GM12864 (cell line): ENCODE data around the gene LRRC27.
A peak's percentile ranks its signal among the peaks of the same experiment; 100 is the strongest.

ENCODE experiments used
- DNase-seq: peaks from one replicate; pipeline ENCODE4 v3.0.0-alpha.2; 2011; ENCODE audit warnings: low read depth
- H3K4me3 ChIP-seq: 2 replicates; pipeline ENCODE4 v1.5.1; 2011; ENCODE audit warnings: mild to moderate bottlenecking, low read depth, low read length, control low read depth
- TF ChIP-seq, protein P1 (sequence below): IDR thresholded peaks from 2 replicates; pipeline ENCODE4 v1.5.1; 2011; ENCODE audit warnings: low read depth, mild to moderate bottlenecking, moderate library complexity, low read length, control low read depth, inconsistent platforms; ENCODE audit errors: missing control alignments

The LRRC27 gene

DNA sequence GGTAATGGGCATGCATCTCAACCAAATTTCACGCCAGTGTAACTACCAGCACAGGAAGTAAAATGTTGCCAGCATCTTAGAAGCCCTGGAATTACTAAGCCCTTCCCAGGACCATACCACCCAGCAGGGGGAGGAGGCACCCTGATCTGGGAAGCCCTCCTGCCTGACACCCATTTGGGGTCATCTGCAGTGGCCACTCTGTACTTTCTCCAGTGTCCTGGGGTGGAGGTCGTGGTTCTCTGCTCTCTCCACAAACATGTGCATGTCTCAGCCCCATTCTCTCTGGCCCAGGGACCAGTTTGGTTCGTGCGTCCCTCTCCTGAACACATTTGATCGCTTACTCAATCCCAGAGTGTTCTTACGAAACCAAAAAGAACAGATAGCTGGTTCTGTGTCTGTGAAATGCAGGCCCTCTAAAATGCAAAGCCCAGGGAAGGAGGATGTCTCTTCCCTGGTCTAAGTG lies 9.4 kb upstream of the LRRC27 start:
- no peak overlapping the region for H3K4me3 ChIP-seq
- DNase-seq = no peak
- TF ChIP-seq, protein P1, sequence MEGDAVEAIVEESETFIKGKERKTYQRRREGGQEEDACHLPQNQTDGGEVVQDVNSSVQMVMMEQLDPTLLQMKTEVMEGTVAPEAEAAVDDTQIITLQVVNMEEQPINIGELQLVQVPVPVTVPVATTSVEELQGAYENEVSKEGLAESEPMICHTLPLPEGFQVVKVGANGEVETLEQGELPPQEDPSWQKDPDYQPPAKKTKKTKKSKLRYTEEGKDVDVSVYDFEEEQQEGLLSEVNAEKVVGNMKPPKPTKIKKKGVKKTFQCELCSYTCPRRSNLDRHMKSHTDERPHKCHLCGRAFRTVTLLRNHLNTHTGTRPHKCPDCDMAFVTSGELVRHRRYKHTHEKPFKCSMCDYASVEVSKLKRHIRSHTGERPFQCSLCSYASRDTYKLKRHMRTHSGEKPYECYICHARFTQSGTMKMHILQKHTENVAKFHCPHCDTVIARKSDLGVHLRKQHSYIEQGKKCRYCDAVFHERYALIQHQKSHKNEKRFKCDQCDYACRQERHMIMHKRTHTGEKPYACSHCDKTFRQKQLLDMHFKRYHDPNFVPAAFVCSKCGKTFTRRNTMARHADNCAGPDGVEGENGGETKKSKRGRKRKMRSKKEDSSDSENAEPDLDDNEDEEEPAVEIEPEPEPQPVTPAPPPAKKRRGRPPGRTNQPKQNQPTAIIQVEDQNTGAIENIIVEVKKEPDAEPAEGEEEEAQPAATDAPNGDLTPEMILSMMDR = no peak

DNA sequence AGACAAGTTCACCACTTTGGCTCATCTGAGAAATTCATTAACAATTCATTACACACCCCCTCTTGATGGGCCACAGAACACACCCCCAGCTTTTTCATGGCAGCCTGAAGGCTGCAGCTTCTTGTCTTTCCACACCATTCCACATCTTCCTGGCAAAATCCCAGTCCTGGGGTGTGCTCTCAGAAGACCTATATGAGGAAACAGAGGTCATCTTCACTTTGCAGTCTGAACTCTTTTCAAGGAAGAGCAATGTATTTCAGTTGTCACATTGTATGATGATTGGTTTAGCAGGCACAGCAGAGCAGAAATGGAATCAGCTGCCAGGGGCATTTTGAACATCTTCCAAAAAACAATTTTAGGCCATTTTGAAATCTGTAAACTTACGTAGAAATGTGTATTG lies 7.8 kb upstream of the LRRC27 start:
- no peak for DNase-seq
- TF ChIP-seq, protein P1 = no peak
- H3K4me3 ChIP-seq = no peak overlapping the region

DNA sequence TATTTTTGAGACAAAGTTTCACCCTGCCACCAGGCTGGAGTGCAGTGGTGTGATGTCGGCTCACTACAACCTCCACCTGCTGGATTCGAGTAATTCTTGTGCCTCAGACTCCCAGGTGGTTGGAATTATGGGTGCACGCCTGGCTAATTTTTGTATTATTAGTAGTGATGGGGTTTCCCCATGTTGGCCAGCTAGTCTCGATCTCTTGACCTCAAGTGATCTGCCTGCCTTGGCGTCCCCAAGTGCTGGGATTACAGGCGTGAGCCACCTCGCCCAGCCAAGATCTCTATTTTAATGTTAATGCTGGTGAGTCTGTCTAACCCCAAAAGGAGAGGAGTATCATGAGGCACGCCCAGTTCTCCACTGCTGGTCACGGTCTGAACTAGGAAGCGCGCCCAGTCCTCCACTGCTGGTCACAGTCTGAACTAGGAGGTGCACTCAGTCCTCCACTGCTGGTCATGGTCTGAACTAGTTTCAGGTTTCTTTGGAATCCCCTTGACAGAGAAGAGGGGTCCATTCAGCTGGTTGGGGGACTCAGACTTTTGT lies 5.6 kb upstream of the LRRC27 start:
- no peak for DNase-seq
- TF ChIP-seq, protein P1 = no peak
- no peak overlapping the region for H3K4me3 ChIP-seq

DNA sequence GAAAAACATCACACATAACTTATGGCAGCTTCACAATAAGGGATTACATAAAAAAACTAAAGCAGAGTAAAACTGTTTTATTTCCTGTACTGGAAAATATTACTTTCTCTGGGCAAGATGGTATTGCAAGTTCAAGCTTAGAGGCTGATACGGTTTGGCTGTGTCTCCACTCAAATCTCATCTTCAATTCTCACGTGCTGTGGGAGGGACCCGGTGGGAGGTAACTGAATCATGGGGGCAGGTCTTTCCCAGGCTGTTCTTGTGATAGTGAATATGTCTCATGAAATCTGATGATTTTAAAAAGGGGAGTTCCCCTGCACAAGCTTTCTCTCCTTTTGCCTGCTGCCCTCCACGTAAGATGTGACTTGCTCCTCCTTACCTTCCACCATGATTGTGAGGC lies 5.1 kb upstream of the LRRC27 start:
- no peak for DNase-seq
- TF ChIP-seq, protein P1 = no peak
- no peak overlapping the region for H3K4me3 ChIP-seq

DNA sequence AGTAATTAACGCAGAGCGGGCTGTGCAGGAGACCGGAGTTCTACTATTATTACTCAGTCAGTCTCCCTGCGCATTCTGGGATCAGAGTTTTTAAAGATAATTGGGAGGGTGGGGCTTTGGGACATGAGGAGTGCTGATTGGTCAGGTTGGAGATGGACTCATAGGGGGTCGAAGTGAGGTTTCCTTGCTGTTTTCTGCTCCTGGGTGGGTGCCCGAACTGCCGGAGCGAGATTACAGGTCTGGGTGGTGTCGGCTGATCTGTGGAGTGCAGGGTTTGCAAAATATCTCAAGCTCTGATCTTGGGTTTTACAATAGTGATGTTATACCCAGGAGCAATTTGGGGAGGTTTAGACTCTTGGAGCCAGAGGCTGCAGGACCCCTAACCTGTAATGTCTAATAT lies 3.9 kb upstream of the LRRC27 start:
- no peak for DNase-seq
- H3K4me3 ChIP-seq = no peak overlapping the region
- TF ChIP-seq, protein P1 = no peak

DNA sequence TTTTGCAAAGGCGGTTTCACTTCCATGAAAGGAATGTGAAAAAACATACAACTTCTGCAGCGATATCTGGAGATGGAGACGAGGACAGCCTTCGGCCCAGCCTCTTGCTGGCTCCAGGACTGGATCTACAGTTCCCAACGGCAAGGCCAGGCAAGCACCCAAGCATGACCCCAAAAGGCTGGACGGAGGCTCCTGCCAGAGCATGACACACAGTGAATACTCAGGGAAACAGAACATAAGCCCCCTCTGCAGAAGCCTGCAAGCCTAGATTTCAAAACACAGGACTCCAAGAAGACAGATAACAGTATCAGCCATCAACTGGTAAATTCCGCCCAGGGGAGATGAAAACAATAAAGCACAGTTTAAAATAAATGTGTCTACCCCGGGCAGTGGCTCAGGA lies 3.3 kb upstream of the LRRC27 start:
- H3K4me3 ChIP-seq = no peak overlapping the region
- TF ChIP-seq, protein P1 = no peak
- DNase-seq = no peak

DNA sequence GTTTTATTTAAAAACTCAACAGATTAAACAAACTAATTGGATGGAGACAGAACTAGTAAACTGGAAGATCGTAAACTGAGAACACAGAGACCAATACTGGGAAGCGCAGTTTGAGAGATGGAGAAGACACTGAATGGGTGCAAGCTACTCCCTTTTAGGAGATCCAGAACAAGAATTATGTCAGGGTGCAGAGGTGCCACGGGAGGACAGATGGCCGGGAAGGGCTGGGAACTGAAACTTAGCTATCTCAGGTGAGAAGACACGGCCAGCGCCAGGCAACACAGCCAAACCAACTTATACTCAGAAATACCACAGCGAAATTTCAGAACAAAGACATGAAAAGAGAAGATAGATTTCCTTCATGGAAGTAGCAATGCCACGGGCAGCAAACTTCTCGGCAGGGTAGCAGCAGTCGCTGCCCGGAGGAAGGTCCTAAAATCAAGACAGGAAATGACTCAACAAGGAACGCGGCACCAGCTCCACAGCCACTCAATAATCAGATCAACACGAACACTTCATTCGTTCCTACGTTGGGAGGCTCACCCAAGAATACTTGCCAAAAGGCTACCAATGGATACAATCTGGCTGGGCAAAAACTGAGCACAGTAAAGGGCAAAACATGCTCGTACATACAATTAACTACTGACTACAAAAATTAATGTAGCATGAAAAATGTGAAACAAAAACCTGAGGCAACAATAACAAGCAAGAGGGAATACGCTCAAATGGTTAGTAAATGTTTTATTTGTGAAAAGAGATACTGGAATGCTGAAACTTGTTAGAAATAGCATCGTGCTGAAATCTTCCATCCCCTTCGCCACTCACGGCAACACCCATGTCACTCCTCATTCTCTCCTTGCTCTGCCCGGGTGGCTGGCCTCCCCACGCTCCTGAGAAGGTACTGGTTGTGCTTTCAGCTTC lies 2.2 kb upstream of the LRRC27 start:
- peak overlapping the region; percentile 99 for H3K4me3 ChIP-seq
- no peak for DNase-seq
- TF ChIP-seq, protein P1 = no peak
